ENCODE results near the gene SERPINA5. TPM values are rescaled to one million over a fixed set of nuclear protein-coding genes. Genes with fewer than 3 reads are reported as not detected.

Gene SERPINA5
- total RNA-seq, 1 experiment from 2014 or later = 0.49 TPM

DNA sequence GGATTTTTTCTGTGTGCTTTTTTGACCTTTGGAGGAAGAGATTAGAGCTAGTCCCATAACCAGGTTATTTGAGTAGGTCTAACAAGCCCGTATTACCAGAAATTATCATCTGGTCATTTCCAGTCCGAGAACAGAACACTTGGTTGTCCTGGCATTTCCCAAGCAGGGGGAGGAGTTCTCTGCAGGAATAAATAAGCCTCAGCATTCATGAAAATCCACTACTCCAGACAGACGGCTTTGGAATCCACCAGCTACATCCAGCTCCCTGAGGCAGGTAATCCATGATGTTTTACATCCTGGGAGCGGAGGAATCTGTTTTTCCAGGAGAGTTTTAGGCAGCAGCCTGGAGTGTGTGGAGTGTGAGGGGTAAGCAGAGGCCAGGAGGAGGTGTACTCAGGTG is 30.9 kb downstream of the SERPINA5 start, which contains the start of gene SERPINA3:
Gene SERPINA3, plus strand, starts transcription at position 218 of the 400 bp plus-strand sequence. CDS start 2,051 bp downstream, outside the sequence.
- no peak for DNase-seq (ENCODE audit: low read depth, low spot score)
- H3K9me3 ChIP-seq (ENCODE audit: control insufficient read depth, insufficient read depth, low read depth, low read length) = no peaks in the 10 kb centered on the region
- intact Hi-C loops (cut with micrococcal nuclease; ENCODE audit: unreplicated experiment) = no loop called here
- no peaks in the 10 kb centered on the region for H3K27me3 ChIP-seq (ENCODE audit: control insufficient read depth, insufficient read depth, low read length)
- H3K27ac ChIP-seq (ENCODE audit: low read length) = peak within 1 kb of the TSS; percentile 39; the same call in 1 of the 2 replicates
- no peaks in the 10 kb centered on the region for H3K36me3 ChIP-seq (ENCODE audit: control insufficient read depth, insufficient read depth, low read length)
- TF ChIP-seq POLR2AphosphoS5 (IDR thresholded peaks at IDR 0.05; ENCODE audit: low read depth, low read length) (no peak), TCF7L2 (IDR thresholded peaks at IDR 0.05; ENCODE audit: low read depth, low read length) (no peak), SIN3A (IDR thresholded peaks at IDR 0.05; ENCODE audit: borderline replicate concordance, insufficient read depth, low read depth, low read length) (no peak)
- TF ChIP-seq, protein P1, sequence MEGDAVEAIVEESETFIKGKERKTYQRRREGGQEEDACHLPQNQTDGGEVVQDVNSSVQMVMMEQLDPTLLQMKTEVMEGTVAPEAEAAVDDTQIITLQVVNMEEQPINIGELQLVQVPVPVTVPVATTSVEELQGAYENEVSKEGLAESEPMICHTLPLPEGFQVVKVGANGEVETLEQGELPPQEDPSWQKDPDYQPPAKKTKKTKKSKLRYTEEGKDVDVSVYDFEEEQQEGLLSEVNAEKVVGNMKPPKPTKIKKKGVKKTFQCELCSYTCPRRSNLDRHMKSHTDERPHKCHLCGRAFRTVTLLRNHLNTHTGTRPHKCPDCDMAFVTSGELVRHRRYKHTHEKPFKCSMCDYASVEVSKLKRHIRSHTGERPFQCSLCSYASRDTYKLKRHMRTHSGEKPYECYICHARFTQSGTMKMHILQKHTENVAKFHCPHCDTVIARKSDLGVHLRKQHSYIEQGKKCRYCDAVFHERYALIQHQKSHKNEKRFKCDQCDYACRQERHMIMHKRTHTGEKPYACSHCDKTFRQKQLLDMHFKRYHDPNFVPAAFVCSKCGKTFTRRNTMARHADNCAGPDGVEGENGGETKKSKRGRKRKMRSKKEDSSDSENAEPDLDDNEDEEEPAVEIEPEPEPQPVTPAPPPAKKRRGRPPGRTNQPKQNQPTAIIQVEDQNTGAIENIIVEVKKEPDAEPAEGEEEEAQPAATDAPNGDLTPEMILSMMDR (IDR thresholded peaks at IDR 0.05) = no peak
- TF ChIP-seq, protein P2, sequence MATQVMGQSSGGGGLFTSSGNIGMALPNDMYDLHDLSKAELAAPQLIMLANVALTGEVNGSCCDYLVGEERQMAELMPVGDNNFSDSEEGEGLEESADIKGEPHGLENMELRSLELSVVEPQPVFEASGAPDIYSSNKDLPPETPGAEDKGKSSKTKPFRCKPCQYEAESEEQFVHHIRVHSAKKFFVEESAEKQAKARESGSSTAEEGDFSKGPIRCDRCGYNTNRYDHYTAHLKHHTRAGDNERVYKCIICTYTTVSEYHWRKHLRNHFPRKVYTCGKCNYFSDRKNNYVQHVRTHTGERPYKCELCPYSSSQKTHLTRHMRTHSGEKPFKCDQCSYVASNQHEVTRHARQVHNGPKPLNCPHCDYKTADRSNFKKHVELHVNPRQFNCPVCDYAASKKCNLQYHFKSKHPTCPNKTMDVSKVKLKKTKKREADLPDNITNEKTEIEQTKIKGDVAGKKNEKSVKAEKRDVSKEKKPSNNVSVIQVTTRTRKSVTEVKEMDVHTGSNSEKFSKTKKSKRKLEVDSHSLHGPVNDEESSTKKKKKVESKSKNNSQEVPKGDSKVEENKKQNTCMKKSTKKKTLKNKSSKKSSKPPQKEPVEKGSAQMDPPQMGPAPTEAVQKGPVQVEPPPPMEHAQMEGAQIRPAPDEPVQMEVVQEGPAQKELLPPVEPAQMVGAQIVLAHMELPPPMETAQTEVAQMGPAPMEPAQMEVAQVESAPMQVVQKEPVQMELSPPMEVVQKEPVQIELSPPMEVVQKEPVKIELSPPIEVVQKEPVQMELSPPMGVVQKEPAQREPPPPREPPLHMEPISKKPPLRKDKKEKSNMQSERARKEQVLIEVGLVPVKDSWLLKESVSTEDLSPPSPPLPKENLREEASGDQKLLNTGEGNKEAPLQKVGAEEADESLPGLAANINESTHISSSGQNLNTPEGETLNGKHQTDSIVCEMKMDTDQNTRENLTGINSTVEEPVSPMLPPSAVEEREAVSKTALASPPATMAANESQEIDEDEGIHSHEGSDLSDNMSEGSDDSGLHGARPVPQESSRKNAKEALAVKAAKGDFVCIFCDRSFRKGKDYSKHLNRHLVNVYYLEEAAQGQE (IDR thresholded peaks at IDR 0.05; ENCODE audit: insufficient read depth in 1 of 2, low read depth in 2 of 2, low read length in 1 of 2) = no peak
- no TSS peak for BruUV-seq (replicated peaks)
- in situ Hi-C loops (cut with HindIII; ENCODE audit: low pct_unique_long_range_greater_than_20kb, low sequenced_read_pairs) = no loop called here
- ChIA-PET CTCF (no interaction called here), POLR2A (no interaction called here)
- peaks cover 5% of the 10 kb centered on the region for H3K4me1 ChIP-seq (ENCODE audit: control insufficient read depth, insufficient read depth, low read length)
- no peak within 1 kb of the TSS for H3K4me3 ChIP-seq (ENCODE audit: low read depth in 2 of 2, low read length in 2 of 2)
- no peak for ATAC-seq

DNA sequence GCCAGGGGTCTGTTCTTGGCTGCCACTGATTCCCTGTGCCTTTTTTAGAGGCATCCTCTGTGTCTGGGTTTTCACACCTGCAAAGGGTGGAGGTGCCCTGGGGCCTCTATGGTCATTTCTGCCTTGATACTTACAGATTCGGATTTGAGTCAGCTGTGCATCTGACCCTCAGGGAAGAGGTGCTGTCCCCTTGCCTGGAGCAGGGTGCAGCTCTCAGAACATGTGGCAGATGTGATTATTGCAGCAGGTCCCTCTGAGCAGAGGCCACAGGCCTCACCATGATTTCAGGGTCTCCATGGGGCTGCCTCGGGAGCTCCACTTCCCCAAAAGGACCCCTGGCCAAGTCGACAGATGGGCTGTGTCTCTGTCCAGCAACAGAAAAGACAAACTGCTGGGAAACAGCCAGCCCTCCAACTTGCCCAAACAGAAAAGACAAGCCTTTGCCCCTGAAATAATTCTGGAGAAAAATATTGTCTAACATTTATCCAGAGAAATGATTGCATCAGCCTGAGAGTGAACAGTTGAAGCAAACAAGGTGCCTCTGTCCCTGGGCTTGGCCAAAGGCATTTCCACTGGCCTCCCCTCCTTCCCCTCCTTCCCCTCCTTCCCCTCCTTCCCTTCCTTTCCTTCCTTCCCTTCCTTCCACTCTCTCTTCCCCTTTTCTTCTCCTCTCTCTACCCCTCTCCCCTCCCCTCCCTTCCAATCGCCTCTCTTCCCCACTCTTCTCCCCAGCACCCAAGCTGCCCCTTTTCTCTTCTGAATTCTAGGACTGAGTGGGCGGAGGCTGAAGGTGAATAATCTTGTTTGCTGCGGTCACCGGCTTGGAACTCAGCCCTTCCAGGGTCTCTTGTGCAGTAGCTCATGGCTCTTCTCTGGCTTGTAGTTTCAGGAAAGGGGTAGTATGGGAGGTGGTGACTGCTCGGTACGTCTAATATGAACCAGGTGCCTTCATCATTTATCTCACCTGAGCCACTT is 31.6 kb downstream of the SERPINA5 start:
- intact Hi-C loops (cut with micrococcal nuclease; ENCODE audit: unreplicated experiment) = no loop called here
- peaks cover 5% of the 10 kb centered on the region for H3K4me1 ChIP-seq (ENCODE audit: control insufficient read depth, insufficient read depth, low read length)
- ChIA-PET POLR2A (no interaction called here), CTCF (no interaction called here)
- TF ChIP-seq, protein P2 (IDR thresholded peaks at IDR 0.05; ENCODE audit: insufficient read depth in 1 of 2, low read depth in 2 of 2, low read length in 1 of 2) = peak in 1 of 2 experiments; percentile 45; a peak in 1 of 4 replicates
- TF ChIP-seq TCF7L2 (IDR thresholded peaks at IDR 0.05; ENCODE audit: low read depth, low read length) = no peak
- H3K9me3 ChIP-seq (ENCODE audit: control insufficient read depth, insufficient read depth, low read depth, low read length) = peaks cover 4% of the 10 kb centered on the region
- DNase-seq (ENCODE audit: low read depth, low spot score) (no peak), ATAC-seq (no peak)
- H3K27ac ChIP-seq (ENCODE audit: low read length) = peak overlapping the region; percentile 39; the same call in 1 of the 2 replicates
- H3K4me3 ChIP-seq (ENCODE audit: low read depth in 2 of 2, low read length in 2 of 2) = no peak overlapping the region
- BruUV-seq (replicated peaks) = no TSS peak
- H3K27me3 ChIP-seq (ENCODE audit: control insufficient read depth, insufficient read depth, low read length) = no peaks in the 10 kb centered on the region
- in situ Hi-C loops (cut with HindIII; ENCODE audit: low pct_unique_long_range_greater_than_20kb, low sequenced_read_pairs) = no loop called here
- no peaks in the 10 kb centered on the region for H3K36me3 ChIP-seq (ENCODE audit: control insufficient read depth, insufficient read depth, low read length)
